Jurkat, Clone E6-1 (cell line): ENCODE results near the gene SPDYE11. TPM values are rescaled to one million over a fixed set of nuclear protein-coding genes. Genes with fewer than 3 reads are reported as not detected.
"Not testable (repeated sequence)": the region's sequence is repeated elsewhere in the genome, so short reads cannot be mapped to it uniquely, and the experiment has no call there.

Experiments
- DNase-seq: peaks from one replicate; pipeline ENCODE4 v3.0.0-alpha.2; 2011; ENCODE audit warnings: low read depth, low spot score
- H3K4me3 ChIP-seq: 2 replicates; pipeline ENCODE4 v1.5.1; 2011; ENCODE audit warnings: mild to moderate bottlenecking, low read length, control low read depth, moderate library complexity
- polyA plus RNA-seq: library from polyadenylated mRNA; unstranded; fragments of >200 nt; gene quantifications from one replicate; pipeline ENCODE4 v1.2.1, GENCODE V29; 2012; ENCODE audit warnings: missing spikeins; ENCODE audit not compliant: insufficient read length, insufficient read depth

The SPDYE11 gene
- polyA plus RNA-seq: not detected

GRCh38 chr7:73057811-73058210 is at the start of gene SPDYE11:
TSS of gene SPDYE11 (minus strand) at chr7:73057911. CDS start at chr7:73056111, 1,800 bp downstream.
- H3K4me3 ChIP-seq, DNase-seq: not testable (repeated sequence)

GRCh38 chr7:73085938-73086337 is 28.2 kb upstream of the SPDYE11 start, which contains the start of gene SPDYE9:
TSS of gene SPDYE9 (minus strand) at chr7:73086038. CDS start at chr7:73084238, 1,800 bp downstream.
- not testable (repeated sequence) for H3K4me3 ChIP-seq, DNase-seq

GRCh38 chr7:73029666-73030065 is 28.0 kb downstream of the SPDYE11 start, which contains the start of gene SPDYE8:
TSS of gene SPDYE8 (minus strand) at chr7:73029766. CDS start at chr7:73027966, 1,800 bp downstream.
- not testable (repeated sequence) for H3K4me3 ChIP-seq, DNase-seq

GRCh38 chr7:73006491-73006890 is 51.2 kb downstream of the SPDYE11 start:
- not testable (repeated sequence) for DNase-seq
- peak overlapping the region; percentile 53 for H3K4me3 ChIP-seq

GRCh38 chr7:73005693-73006447 is 51.8 kb downstream of the SPDYE11 start:
- peak overlapping the region; percentile 55 for H3K4me3 ChIP-seq
- peak; percentile 96 for DNase-seq

GRCh38 chr7:73005356-73005692 is 52.4 kb downstream of the SPDYE11 start:
- not testable (repeated sequence) for DNase-seq
- H3K4me3 ChIP-seq: peak overlapping the region; percentile 51

GRCh38 chr7:72997887-72998468 is 59.7 kb downstream of the SPDYE11 start:
- not testable (repeated sequence) for H3K4me3 ChIP-seq, DNase-seq
